Sigmoid colon (tissue), 3 donors: Measurements from ENCODE around the gene DNHD1.

Experiments
- CTCF ChIP-seq, 4 experiments: fragments of 450-650 bp in 3 of 4; fragments of 200-600 bp in 1 of 4; IDR thresholded peaks; one replicate each; pipeline ENCODE4 v1.5.1; 2016 to 2019; ENCODE audit warnings: antibody characterized with exemption in 4 of 4, mild to moderate bottlenecking in 3 of 4, moderate library complexity in 2 of 4
- POLR2A ChIP-seq, 2 donors: fragments of 450-650 bp; IDR thresholded peaks; one replicate each; pipeline ENCODE4 v1.6.1; 2016; ENCODE audit warnings: antibody characterized with exemption in 2 of 2, mild to moderate bottlenecking in 2 of 2, moderate library complexity in 2 of 2

GRCh38 chr11:6541356-6541755 is 44.3 kb downstream of the DNHD1 start:
- TF ChIP-seq CTCF (IDR thresholded peaks at IDR 0.05) = no peak
- no peak for TF ChIP-seq POLR2A (IDR thresholded peaks at IDR 0.05)
